HG03175 (cell line): ENCODE data around the gene TMEM129.

Experiments used
- ATAC-seq: cut with Tn5 transposase; IDR thresholded peaks from one replicate; pipeline ENCODE4 v1.9.1; 2021; ENCODE audit warnings: mild to moderate bottlenecking, moderate library complexity; ENCODE audit not compliant: unreplicated experiment

The TMEM129 gene

DNA sequence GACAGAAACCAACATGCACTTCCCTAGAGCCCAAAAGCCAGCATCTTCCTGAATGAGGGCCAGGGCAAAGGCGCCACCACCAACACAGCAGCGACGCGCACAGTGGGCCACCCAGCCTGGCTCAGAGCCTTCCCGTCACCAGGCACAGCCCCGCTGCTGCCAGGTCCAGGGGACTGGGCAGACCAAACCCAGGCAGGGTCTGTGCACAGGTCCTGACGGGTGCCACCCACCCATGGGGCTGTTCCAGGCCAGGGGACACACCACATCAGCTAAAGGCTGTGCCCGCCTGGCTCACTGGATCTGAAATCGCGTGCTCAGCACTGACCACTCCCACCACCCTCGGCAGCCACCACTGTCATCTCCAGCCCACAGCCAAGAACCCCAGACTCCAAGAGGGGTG, 50.8 kb downstream of the TMEM129 start:
- no peak for ATAC-seq

DNA sequence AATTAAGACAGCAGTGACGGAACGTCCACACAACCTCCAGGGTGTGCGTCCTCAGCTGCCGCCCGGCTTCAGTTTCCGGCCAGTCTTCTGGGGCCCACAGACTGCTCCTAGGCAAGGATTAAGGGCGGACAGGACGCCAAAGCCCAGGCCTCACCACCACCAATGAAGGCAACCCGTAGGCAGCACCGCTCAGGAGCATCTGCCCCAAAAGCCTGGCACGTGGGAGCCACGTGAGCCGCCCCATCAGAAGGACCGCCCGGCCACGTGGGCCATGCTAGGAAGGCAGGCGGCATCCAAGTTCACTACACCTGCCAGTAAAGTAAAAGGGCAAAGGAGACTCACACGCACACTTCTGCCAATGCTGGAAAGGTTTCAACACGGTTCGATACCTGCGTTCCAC, 51.3 kb downstream of the TMEM129 start:
- no peak for ATAC-seq

DNA sequence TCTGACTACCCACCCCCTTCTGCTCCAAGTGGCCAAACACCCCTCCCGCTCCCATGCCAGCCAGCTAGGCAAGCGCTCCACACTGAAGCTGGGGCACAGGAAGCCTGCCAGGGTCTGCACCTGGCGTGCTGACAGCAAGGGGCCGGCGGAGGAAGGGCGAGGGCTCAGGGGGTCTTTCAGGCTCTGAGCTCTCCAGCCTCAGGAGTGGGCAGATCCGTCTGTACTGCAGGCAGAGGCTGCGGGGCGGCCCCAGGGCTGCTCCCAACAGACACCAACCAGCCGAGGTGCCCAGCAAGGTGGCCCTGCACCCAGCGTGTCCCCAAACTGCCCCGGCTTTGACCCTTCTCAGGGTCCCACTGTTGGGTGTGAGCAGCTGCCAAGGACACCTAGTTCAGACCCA, 51.9 kb downstream of the TMEM129 start:
- no peak for ATAC-seq

DNA sequence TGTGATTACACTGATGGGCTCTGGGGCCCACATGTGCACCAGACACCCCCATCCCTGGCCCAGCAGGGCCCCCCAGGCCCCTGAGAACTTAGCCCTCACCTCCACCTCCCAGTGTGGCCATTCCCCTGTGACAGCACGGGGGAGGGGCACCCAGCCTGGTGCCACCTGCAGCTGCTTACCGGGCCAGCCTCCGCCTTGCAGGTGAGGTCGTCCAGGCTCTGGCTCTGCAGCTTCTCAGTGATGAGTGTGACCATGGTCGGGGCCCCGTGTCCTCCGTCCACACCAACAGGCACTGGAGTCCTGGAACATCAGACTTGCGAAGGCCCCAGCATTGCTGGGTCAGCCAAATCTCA, 52.7 kb downstream of the TMEM129 start:
- ATAC-seq, result no peak

DNA sequence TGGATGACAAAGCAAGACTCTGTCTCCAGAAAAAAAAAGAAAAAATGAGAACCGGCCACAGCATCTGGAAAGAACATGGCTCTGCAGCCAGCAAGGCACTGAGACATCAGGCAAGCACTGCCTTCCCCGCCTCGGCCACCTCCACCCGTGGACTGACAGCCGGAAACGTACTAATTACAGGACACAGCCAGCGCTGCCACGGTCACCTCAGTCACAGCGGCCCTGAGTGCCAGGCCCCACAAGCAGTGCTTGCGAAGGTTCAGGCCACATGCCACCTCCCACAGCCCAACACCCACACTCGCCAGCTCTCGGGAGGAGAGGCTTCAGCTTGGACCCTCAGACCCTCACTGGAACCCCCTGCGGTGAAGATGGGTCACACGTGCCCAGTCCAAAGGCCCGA, 53.9 kb downstream of the TMEM129 start:
- no peak for ATAC-seq

DNA sequence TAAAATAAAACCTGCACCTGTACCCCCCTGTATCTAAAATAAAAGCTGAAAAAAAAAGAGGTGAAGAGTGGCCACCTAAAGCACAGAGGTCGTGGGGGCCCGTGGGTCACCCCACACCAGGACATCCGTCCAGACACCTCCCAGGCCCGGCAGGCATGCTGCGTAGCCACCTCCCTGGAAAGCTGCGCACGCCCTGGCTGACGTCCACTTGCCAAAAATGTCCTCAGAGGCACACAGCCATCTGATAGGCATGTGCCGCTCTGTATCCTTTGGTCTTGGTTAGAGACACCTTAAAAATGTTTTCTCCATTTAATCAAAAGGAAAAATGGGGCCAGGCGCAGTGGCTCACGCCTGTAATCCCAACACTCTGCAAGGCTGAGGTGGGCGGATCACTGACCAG, 54.7 kb downstream of the TMEM129 start:
- no peak for ATAC-seq
